OCI-LY7 (cell line): Measurements from ENCODE around the gene ATP11A.

Experiments
- CTCF ChIP-seq: fragments of 200-600 bp; sonication (generic); conservative IDR thresholded peaks from 2 replicates; pipeline ENCODE4 v1.5.1; 2014; ENCODE audit warnings: mild to moderate bottlenecking, antibody characterized with exemption, low read length, moderate library complexity, mixed read lengths
- EZH2phosphoT487 ChIP-seq: fragments of 200-600 bp; sonication (generic); IDR thresholded peaks from 2 replicates; pipeline ENCODE4 v1.6.1; 2018; ENCODE audit warnings: low read depth, borderline replicate concordance, mild to moderate bottlenecking, mixed run types, antibody characterized with exemption, low read length, moderate library complexity, mixed read lengths

- TF ChIP-seq CTCF (no peak), EZH2phosphoT487 (no peak)
These were observed 152.6 kb downstream of the ATP11A start for GRCh38 chr13:112842343-112842856.
